GDM1 (cell line): Measurements from ENCODE around the gene LCN2.

Source experiments
- DNase-seq: peaks from one replicate; lab custom pipeline; 2025; lab: John Stamatoyannopoulos, UW

The LCN2 gene

DNA sequence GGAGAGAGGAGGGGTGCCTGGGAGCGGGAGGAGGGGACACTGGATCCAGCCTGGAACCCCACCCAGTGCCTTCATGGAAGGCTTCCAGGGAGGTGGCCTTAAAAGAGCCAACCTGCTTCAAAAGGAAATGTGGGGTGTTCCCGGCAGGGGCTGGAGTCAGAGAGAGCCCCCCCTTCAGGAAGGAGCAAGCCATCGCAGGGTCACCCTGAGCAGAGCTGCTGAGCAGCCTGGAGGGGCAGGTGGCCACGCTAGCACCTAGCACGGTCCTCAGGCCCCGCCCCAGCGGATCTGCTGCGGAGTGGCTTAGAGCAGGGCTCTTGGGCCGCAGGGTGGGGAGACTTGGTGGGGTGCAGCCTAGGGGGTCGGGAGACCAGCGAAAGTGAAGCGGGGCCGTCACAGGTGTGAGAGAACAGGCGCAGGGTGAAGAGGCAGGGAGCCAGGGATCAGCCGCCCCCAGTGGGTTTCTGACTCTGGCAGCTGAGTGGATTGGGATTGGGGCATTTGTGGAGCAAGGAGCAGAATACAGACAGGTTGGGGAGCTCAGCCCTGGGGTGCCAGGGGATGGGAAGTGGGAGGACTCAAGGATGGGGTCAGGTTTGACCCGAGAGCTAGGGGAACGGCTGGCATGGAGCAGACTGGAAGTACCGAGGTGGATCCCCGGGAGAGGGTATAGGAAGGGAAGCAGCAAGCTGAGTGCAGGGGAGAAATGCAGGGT is 1.5 kb downstream of the LCN2 start:
- no peak for DNase-seq

DNA sequence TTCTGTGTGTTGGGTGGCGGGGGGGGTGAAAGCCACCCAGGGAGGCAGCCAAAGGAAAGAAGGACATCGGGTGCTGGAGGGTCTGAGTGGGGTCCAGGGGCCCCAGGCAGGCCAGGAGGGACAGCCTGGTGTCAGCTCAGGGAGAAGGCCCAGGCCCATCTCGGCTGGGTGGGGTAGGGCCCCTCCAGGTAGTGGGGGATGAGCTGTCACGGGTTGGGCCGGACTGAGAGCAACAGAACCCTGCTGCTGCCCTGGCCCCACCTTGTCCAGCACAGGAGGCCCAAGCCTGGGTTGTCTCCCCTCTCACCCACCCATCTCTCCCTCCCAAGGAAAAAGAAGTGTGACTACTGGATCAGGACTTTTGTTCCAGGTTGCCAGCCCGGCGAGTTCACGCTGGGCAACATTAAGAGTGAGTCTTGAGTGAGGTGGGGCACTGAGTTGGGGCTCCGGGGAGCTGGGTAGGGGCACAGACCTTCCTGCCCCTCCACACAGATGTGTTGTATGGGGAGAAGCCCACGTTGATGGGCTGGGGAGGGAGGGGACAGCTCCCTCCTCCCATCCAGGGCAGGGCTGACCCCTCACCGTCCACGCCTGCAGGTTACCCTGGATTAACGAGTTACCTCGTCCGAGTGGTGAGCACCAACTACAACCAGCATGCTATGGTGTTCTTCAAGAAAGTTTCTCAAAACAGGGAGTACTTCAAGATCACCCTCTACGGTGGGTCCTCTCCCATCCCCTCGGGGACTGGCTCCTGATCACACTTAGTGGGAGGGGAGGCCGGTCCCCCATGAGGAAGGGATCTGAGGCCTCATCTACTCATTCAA is 2.3 kb downstream of the LCN2 start:
- no peak for DNase-seq

DNA sequence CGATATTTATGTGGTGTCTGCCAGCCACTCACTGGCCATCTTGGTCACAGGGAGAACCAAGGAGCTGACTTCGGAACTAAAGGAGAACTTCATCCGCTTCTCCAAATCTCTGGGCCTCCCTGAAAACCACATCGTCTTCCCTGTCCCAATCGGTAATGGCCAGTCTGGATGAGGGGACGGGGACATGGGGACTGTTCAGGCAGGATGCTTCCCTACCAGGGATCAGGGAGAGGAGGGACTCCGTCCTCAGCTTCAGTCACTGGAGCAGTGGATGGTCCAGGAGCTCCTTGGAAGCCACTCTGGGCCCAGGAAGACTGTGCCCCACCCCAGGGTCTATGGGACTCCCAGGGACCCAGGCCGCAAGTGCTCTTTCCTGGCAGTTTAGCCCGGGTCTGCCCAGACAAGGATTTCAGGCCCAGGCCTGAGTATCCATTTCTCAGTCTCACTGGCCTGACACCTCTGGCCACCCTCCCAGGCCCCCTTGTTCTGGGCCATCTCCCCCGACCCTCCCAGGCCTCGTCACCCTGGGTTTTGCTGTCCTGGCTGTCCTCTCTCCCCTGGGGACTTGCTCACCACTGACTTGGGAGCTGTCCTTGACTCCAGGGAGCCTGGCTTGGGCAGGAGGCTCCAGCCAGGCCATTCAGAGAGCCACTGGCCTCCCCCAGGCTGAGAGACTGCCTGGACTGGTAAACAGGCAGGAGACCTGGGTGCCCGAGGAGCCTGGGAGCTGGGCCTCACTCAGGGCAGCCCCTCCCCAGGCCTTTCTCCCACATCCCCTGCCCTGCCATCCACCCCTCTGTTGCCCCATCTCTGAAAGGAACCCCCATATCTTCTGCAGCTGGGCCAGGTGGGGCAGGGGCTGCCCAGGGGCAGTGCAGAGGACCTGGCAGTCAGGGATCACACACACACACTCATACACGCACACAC is 3.1 kb downstream of the LCN2 start:
- no peak for DNase-seq

DNA sequence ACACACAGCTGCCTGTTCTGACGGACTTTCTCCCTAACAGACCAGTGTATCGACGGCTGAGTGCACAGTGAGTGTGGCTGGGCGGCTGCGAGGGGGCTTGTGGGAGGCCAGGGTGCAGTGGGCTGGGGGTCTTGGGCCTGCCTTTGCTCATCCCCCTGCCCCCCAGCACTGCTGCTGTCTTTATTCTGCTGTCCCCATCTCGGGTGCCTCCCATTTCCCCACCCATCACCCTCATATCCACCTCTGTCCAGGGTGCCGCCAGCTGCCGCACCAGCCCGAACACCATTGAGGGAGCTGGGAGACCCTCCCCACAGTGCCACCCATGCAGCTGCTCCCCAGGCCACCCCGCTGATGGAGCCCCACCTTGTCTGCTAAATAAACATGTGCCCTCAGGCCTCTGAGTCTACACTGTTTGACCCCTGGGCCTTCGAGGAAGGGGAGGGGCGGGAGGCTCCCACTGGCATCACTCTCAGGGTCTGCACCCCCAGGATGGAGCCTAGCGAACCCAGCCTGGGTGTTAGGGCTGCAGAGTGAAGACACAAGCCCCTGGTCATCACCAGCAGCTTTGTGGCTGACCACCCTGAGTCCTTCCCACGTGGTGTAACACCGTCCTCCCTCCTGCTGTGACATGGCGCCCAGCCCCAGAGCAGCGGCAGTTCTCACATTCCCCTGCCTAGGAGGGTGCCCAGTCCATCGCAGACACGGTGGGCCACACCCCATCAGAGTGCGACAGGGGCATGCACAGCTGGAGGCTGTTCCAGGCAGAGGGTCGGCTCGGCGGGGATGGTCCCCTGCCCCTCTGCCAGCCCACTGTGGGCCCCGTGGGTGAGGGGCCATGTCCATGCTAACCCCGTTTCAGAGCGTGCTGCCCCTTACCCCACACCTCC is 4.0 kb downstream of the LCN2 start:
- DNase-seq: no peak

DNA sequence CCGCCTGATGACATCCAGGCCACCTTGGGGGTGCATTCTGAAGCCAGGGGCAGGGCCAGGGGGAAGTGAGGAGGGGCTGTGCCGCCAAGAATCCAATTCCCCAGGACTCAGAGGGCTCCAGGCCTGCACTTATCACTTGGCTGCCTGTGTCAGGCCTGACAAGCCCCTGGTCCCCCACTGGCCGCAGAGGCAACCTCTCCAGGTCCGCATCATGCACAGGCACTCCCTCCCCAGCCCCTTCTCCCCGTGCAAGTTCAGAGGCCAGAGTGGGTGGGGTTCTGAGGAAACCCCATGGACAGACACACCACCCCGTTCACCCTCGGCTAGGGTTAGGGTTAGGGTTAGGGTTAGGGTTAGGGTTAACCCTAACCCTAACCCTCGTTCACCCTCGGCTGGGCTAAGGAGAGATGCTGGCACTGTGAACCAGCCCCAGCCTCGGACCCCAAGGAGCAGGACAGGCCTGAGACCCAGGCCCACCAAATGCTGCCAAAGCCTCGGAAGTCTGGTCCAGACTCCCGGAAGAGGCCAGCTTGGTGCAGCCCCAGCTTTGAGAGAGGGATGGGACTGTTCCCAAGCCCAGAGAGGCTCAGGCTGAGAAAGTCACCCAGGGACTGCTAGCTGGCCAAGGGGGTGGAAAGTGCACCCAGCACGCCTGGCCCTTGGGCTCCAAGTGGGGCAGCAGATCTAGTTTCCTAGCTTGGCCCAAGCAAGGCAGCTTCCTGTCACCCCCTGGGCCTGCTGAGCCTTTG is 4.9 kb downstream of the LCN2 start:
- DNase-seq: no peak

DNA sequence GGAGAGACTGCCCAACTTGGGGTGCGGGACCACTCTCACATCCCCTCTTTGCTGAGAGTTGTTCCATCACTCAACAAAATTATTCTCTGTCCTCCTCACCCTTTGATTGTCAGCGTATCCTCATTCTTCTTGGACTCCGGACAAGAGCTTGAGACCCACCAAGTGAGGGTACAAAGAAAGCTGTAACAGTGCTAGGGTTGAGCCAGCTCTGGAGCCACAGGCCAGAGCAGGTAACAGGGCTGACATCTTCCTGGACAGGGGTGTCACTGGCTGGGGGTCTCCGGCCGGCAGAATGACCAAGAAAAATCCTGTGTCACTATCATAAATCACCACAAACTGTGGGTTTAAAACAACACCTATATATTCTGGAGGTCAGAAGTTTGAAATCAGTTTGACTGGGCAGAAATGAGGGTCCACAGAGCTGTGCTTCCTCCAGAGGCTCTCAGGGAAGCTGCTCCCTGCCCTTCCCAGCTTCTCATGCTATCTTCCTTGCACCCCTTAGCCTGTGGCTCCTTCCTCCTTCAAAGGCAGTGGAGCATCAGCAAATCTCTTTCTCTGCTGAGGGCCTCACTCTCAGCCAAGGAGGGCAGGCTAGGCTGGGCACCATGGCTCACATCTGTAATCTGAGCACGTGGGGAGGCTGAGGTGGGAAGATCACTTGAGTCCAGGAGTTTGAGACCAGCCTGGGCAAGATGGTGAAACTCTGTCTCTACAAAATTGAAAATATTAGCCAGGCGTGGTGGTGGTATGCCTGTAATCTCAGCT is 6.7 kb downstream of the LCN2 start:
- no peak for DNase-seq

DNA sequence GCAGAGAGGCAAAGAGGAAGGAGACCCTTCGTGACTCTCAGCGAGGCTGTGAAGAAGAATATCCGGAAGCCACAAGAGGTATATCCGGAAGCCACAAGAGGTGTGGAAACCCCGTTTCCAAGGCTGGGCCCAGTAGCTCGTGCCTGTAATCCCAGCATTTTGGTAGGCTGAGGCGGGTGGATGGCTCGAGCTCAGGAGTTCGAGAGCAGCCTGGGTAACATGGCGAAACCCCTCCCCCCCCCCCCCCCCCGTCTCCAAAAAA is 10.2 kb downstream of the LCN2 start:
- peak; percentile 65 for DNase-seq

DNA sequence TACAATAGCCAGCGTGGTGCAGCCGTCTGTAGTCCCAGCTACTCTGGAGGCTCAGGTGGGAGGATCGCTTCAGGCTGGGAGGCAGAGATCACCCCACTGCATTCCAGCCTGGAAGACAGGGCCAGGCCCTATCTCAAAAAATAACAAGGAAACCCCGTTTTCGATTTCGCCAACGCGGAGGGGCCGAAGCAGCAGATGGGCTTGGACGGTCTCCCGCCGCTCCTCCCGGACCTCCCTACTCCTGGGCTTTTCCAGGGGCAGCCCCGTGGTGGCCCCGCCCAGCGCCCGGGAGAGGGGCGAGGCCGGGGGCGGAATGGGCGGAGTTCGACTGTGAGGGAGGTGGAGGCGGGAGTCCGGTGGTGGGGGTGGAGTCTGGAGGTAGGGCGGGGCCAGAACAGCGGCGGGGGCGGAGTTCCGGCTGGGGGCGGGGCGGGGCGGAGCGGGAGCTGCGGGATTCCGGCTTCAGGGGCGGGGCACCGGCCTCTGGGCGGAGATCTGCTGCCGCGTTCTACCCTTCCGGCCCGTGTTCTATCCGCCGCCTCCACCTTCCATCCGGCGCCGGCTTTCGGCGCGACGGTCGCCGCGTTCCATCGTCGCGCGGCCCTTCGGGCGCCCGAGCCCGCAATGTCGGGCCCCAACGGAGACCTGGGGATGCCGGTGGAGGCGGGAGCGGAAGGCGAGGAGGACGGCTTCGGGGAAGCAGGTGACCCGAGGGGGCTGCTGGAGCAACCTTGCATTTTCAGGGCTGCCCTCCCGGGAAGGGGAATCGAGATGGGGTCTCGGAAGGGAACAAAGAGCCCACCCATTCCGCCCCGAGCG is 10.7 kb downstream of the LCN2 start, which contains the start of gene BBLN:
TSS of gene BBLN (plus strand) at position 482 of the 819 bp plus-strand sequence. CDS start at position 625, 143 bp downstream.
- peak; percentile 85 for DNase-seq

DNA sequence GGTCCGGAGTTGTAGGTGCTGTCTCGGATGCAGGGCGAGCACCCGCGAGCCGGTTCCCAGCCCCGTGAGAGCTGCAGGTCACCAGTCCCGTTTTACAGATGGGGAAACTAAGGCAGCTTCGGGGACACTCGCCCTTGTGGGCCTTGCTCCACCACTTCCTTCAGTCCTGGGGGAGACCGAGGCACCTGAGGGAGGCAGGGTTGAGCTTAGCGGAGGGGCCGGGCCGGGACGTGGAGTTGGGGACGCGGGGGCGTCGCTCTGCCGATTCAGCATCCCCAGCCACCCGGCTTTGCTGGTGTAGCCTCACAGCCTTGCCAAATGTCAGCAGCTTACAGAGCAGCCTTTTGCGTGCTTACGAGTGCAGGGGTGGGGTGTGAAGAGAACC is 11.3 kb downstream of the LCN2 start:
- DNase-seq: no peak

DNA sequence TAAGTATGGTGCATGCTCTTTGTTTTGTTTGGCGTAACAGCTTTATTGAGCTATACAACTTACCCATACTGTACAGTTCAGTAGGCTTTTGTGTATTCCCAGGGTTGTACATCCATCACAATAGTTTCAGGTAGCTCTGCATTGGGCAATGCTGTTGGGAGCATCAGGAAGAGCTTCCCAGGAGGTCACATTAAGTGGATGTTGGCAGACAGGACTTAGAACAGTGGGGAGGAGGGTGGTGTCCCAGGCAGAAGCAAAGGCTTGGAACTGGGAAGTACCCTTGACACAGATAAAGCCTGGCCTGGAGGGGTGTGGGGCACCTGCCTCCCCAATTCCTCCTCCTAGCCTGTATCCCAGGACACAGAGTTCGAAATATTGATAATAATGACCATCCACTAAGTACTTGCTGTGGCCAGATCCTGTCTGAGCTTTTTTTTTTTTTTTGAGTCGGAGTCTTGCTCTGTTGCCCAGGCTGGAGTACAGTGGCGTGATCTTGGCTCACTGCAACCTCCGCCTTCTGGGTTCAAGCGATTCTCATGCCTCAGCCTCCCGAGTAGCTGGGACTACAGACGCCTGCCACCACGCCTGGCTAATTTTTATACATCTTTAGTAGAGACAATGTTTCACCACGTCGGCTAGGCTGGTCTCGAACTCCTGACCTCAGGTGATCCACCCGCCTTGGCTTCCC is 12.1 kb downstream of the LCN2 start:
- no peak for DNase-seq

DNA sequence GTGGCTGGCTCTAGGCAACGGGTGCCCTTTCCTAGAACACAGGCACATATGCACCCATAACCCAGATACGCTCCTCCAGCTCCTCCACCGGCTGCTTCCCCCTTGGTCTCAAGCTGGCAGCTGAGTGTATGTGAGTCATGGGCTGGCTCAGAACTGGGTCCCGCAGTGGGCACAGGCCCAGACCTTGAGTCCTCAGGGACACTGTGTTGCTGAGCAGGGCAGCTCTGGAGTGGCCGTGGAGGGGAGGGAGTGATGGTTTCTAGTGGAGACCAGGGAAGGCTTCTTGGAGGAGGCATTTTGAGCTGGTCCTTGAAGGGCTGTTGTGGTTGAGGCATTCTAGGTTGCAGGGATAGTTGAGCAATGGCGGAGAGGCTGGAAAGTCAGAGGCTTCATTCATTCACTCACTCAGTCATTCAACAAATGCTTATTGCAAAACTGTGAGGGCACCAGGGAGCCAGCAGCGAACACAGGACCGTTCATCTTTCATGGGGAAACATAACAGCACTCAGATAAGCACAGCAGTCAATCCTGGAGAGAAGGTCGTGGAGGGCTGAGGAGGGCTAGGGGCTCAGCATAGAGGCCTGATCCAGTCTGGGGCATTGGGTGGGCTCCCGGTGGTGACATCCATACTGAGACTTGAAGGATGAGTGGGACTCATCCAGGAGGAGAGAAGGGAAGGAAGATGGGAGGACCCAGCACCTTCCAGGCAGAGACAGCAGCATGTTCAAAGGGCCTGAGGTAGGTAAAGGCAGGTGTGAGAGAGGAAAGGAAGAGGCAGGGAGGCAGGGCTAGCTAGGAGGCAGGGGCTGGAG is 13.2 kb downstream of the LCN2 start:
- no peak for DNase-seq

DNA sequence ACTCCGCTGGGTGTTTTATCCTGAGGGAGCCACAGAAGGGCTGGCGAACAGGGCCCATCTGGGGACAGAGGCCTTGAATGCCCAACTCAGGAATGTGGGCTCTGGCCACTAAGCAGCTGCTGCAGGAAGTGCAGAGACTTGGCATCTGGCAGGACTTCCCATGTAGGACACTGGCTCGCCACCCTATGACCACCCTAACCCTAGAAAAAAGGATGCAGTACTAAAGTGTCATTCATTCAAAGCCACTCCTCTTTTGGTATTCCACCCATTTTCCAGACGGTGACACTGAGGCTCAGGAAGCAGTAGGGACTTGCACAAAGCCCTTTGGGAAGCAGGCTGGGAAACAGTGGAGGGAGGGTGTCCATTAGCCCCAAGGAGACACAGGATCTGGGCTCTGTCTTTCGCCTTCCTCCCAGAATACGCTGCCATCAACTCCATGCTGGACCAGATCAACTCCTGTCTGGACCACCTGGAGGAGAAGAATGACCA is 13.8 kb downstream of the LCN2 start:
- DNase-seq: no peak

DNA sequence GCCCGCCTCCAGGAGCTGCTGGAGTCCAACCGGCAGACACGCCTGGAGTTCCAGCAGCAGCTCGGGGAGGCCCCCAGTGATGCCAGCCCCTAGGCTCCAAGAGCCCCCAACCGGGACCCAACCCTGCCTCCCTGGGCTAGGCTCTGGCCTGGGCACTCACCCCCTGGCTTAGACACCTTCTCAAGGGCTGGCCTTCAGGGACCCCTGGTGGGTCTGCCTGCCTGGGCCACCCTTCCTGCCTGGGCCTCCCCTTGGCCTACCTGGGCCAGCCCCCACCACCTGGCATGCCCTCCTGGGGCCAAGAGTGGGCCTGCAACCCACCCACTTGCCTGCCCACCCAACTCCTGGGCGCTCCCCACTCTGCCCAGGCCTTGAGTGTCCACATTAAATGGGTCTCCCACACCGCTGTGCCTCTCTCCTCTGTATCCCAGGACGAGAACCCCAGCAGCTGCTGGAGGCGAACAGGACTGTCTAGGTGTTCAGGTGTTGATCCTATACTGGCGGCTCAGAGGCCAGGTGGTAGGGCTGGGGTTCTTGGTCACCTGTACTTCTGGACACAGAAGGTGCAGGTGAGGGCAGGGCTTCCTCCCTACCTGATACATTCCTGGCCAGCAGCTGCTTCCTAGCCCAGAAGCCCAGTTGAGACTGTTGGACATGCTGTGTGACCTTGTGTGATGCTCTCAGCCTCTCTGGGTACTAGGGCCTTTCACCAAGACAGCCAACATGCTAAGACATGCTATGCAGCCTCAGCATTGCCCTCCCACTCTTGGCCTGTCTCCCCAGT is 14.5 kb downstream of the LCN2 start:
- no peak for DNase-seq

DNA sequence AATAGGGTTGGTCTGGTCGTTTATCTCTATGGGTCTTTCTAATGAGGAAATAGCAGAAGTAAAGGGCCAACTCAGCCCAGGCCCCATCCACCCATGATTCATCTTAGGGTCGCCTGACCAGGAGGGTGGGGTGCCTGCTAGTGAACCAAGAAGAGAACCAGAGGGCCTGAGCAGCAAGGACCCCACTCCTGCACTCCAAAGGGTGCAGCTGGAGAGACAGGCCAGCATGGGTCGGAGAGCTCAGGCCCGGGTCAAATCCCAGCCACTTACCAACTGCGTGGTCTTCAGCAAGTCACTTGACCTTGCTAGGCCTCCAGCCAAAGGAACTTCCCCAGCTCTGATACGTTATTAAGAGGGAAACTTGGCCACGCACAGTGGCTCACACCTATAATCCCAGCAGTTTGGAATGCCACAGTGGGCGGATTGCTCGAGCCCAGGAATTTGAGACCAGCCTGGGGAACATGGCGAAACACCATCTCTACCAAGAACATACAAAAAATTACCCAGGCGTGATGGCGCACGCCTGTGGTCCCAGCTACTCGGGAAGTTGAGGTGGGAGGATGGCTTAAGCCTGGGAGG is 15.1 kb downstream of the LCN2 start:
- DNase-seq: no peak

DNA sequence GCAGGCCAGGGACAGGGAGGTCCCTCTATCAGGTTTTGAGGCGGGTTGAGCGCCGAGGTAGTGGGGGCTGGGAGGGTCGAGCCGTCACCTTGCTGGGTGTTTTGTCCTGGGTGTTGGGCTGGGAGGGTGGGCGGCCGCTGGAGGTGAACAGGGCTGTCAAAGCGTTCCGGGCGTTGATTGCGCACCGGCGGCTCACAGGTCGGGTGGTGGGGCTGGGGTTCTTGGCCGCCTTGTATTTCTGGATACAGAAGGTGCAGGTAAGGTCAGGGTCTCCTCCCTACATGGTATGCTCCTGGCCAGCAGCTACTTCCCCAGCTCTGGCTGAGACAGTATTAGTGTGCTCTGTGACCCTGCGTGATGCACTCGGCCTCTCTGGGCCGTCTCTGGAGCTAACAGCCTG is 16.9 kb downstream of the LCN2 start:
- no peak for DNase-seq

DNA sequence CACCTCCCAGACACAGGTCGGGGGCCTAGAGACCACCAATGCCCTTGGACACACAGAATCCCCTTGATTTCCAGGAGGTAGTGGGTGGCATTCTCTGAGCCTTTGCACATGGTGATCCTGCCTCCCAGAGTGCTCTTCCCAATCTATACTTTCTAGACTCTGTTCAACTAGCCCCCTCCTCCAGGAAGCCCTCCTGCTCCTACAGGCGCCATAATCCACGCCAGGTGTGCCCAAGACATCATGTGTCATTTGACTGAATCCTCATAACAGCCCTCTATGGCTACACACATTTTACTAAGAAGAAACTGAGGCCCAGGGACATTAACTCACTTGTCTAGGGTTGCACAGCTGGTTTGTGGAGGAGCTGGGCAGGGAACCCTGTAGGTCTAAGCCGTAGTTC is 18.0 kb downstream of the LCN2 start:
- DNase-seq: no peak
